WTC11 (cell line): Measurements from ENCODE around the gene PXK. TPM values are rescaled to one million over a fixed set of nuclear protein-coding genes. Genes with fewer than 3 reads are reported as not detected.

Experiments used
- ATAC-seq: fragments of 200-7000 bp; cut with Tn5 transposase; 2 replicates; pipeline ENCODE4 v1.10.0; 2021; ENCODE audit warnings: mild to moderate bottlenecking, moderate library complexity
- CTCF ChIA-PET: fragments of 300-600 bp; sonication (Branson Sonifier 250); formaldehyde crosslinking; loops from one replicate; lab custom pipeline; 2021; ENCODE audit warnings: antibody characterized with exemption; lab: Charles Lee
- POLR2A ChIA-PET: fragments of 350-600 bp; sonication (Branson Sonifier 250); formaldehyde crosslinking; loops from one replicate; lab custom pipeline; 2021; ENCODE audit warnings: antibody characterized with exemption; lab: Charles Lee
- DNase-seq: peaks from one replicate; pipeline ENCODE4 v3.0.0; 2021; ENCODE audit warnings: low spot score
- H3K27ac Mint-ChIP-seq: 2 replicates; pipeline ENCODE4 v1.8.0; 2021; ENCODE audit warnings: mixed read lengths
- H3K27me3 Mint-ChIP-seq: 2 replicates; pipeline ENCODE4 v1.8.0; 2021; ENCODE audit warnings: low read depth, mild to moderate bottlenecking, moderate library complexity, mixed read lengths
- H3K36me3 Mint-ChIP-seq: 2 replicates; pipeline ENCODE4 v1.8.0; 2021; ENCODE audit warnings: mixed read lengths
- H3K4me1 Mint-ChIP-seq: 2 replicates; pipeline ENCODE4 v1.8.0; 2022; ENCODE audit warnings: mixed read lengths
- H3K4me3 Mint-ChIP-seq: 2 replicates; pipeline ENCODE4 v1.8.0; 2021; ENCODE audit warnings: mild to moderate bottlenecking, moderate library complexity, mixed read lengths
- H3K9me3 Mint-ChIP-seq: 2 replicates; pipeline ENCODE4 v1.8.0; 2021; ENCODE audit warnings: mixed read lengths
- AR ChIP-seq: fragments of 250-450 bp; sonication (Bioruptor Pico); IDR thresholded peaks from 2 replicates; pipeline ENCODE4 v1.9.0; 2021; ENCODE audit warnings: mild to moderate bottlenecking
- ATF3 ChIP-seq: sonication (generic); formaldehyde crosslinking; conservative IDR thresholded peaks from 2 replicates; pipeline ENCODE4 v1.8.1; 2022; ENCODE audit warnings: mild to moderate bottlenecking, missing genetic modification reagents
- CTCF ChIP-seq: fragments of 200-600 bp; IDR thresholded peaks from 2 replicates; pipeline ENCODE4 v1.8.0; 2022; ENCODE audit warnings: antibody characterized with exemption
- E2F4 ChIP-seq: sonication (generic); formaldehyde crosslinking; IDR thresholded peaks from 2 replicates; pipeline ENCODE4 v1.8.1; 2022; ENCODE audit warnings: low read depth, mild to moderate bottlenecking, moderate library complexity, missing genetic modification reagents, borderline replicate concordance
- GRHL2 ChIP-seq: fragments of 250-450 bp; sonication (Bioruptor Pico); IDR thresholded peaks from 2 replicates; pipeline ENCODE4 v1.8.0; 2022; ENCODE audit warnings: mild to moderate bottlenecking, moderate library complexity; ENCODE audit not compliant: insufficient replicate concordance, severe bottlenecking
- KAT7 ChIP-seq: sonication (generic); formaldehyde crosslinking; IDR thresholded peaks from 2 replicates; pipeline ENCODE4 v1.8.1; 2023; ENCODE audit warnings: missing genetic modification reagents, mild to moderate bottlenecking, borderline replicate concordance
- MAX ChIP-seq: sonication (generic); formaldehyde crosslinking; IDR thresholded peaks from 2 replicates; pipeline ENCODE4 v1.8.0; 2022; ENCODE audit warnings: mild to moderate bottlenecking, missing genetic modification reagents
- MYBL2 ChIP-seq: sonication (generic); formaldehyde crosslinking; IDR thresholded peaks from 2 replicates; pipeline ENCODE4 v1.8.1; 2023; ENCODE audit warnings: mild to moderate bottlenecking, moderate library complexity, missing genetic modification reagents
- PRDM15 ChIP-seq: sonication (generic); formaldehyde crosslinking; IDR thresholded peaks from 2 replicates; pipeline ENCODE4 v1.8.0; 2022; ENCODE audit warnings: missing genetic modification reagents
- SOX15 ChIP-seq: fragments of 250-450 bp; sonication (Bioruptor Pico); IDR thresholded peaks from 2 replicates; pipeline ENCODE4 v1.9.0; 2021; ENCODE audit warnings: mild to moderate bottlenecking
- TCF7 ChIP-seq: sonication (generic); formaldehyde crosslinking; IDR thresholded peaks from 2 replicates; pipeline ENCODE4 v1.8.0; 2022; ENCODE audit warnings: mild to moderate bottlenecking, low read depth, missing genetic modification reagents, moderate library complexity
- ZBTB43 ChIP-seq: sonication (generic); formaldehyde crosslinking; IDR thresholded peaks from 2 replicates; pipeline ENCODE4 v1.8.1; 2023; ENCODE audit warnings: mild to moderate bottlenecking, missing genetic modification reagents
- ZNF317 ChIP-seq: sonication (generic); formaldehyde crosslinking; IDR thresholded peaks from 2 replicates; pipeline ENCODE4 v1.8.1; 2023; ENCODE audit warnings: low read depth, mild to moderate bottlenecking, moderate library complexity, missing genetic modification reagents, borderline replicate concordance
- ZNF512 ChIP-seq: sonication (generic); formaldehyde crosslinking; IDR thresholded peaks from 2 replicates; pipeline ENCODE4 v1.8.1; 2022; ENCODE audit warnings: missing genetic modification reagents, borderline replicate concordance
- ZNF532 ChIP-seq: fragments of 250-450 bp; sonication (Bioruptor Pico); IDR thresholded peaks from 2 replicates; pipeline ENCODE4 v1.9.0; 2021; ENCODE audit warnings: mild to moderate bottlenecking, borderline replicate concordance
- total RNA-seq: library from RNA; stranded (reverse); gene quantifications from 3 replicates; pipeline ENCODE4 v1.2.3, GENCODE V29; 2021

Gene PXK
- total RNA-seq, 1 experiment from 2014 or later: 9.4 TPM

- TF ChIP-seq AR (CRISPR knock-in tag) (no peak), CTCF (no peak), MAX (no peak), MYBL2 (CRISPR knock-in tag) (no peak), ATF3 (CRISPR knock-in tag) (no peak), ZBTB43 (CRISPR knock-in tag) (no peak), KAT7 (CRISPR knock-in tag) (no peak), SOX15 (CRISPR knock-in tag) (no peak)
- TF ChIP-seq, all 79 proteins: peak for 0
Measured at GRCh38 chr3:58357402-58357801, 24.7 kb downstream of the PXK start (continued).

GRCh38 chr3:58358092-58358491 is 25.4 kb downstream of the PXK start:
- no peaks in the 10 kb centered on the region for H3K27me3 Mint-ChIP-seq
- no peak for DNase-seq
- H3K27ac Mint-ChIP-seq: no peak overlapping the region
- no peak; the same call in 1 of the 2 replicates for ATAC-seq
- H3K4me1 Mint-ChIP-seq: no peaks in the 10 kb centered on the region
- TF ChIP-seq ZNF317 (CRISPR knock-in tag) (no peak), ZNF512 (no peak), E2F4 (no peak), MYBL2 (CRISPR knock-in tag) (no peak), TCF7 (CRISPR knock-in tag) (no peak), MAX (no peak), SOX15 (CRISPR knock-in tag) (no peak), ZNF532 (CRISPR knock-in tag) (no peak), PRDM15 (CRISPR knock-in tag) (no peak), GRHL2 (CRISPR knock-in tag) (no peak)
- CTCF ChIA-PET: interaction anchor here (0.6 kb wide), 1 partner anchor 141 kb away, joined by 5 read pairs; no protein-coding TSS in a partner anchor
- POLR2A ChIA-PET: no interaction called here
- H3K36me3 Mint-ChIP-seq: no peaks in the 10 kb centered on the region
- H3K4me3 Mint-ChIP-seq: no peak overlapping the region
- H3K9me3 Mint-ChIP-seq: no peaks in the 10 kb centered on the region
